Left forelimb (tissue), 1 donor: ENCODE results near the gene GBA2.
A peak's percentile ranks its signal among the peaks of the same experiment; 100 is the strongest.

Source experiments
- DNase-seq: peaks from one replicate; pipeline ENCODE4 v3.0.0-alpha.2; 2018; ENCODE audit warnings: low spot score

The GBA2 gene

GRCh38 chr9:35690614-35691333 lies 58.3 kb downstream of the GBA2 start:
- DNase-seq, result peak; percentile 87

DNA sequence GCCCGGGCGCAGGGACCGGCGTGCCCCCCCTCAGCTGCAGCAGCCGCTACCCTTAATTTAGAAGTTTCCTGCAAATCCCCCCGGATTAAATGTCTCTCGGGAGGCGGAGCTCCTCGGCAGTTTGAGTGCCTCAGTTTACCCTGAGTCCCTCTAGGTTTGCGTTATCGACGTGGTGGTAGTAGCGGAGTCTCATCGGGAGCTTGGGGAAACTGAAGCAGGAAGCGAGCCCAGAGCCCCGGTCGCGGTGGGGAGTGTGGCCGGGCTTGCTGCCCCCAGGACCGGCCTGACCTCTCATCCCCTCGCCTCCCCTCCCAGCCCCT lies 58.8 kb downstream of the GBA2 start:
- no peak for DNase-seq

- DNase-seq, result peak; percentile 87
These were observed 59.3 kb downstream of the GBA2 start, which contains the start of gene TPM2 for GRCh38 chr9:35689542-35690293. Gene TPM2, minus strand, starts transcription at chr9:35689925. Its CDS starts 108 bp downstream, at chr9:35689817.

GRCh38 chr9:35688558-35689541 lies 60.2 kb downstream of the GBA2 start:
- DNase-seq, result no peak

DNA sequence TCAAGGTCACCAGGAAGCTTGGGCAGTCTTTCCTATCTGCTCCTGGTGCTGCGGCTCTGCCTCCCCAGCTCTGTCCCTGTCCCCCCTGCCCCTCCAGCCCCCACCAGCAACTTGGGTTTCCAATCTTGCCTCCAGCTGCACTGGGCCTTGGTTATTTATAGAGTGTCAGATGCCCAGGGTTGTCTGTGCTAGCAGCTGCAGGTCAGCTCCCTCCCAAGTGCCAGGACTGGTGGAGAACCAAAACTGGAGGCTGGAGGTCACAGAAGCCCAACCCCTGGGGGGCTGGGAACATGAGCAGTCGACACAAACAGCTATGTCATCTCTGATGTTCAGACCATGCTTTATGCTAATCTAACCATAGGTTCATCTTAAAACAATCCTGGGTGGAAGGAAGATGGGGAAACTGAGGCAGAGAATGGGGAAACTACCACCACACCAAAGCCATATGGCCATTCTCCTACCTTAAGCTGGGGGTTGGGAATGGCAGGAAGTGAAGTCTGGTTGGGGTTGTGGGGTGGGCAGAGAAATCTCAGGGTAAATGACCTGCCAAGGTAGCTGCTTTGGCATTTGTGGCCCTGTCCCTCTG lies 61.0 kb downstream of the GBA2 start:
- no peak for DNase-seq

DNA sequence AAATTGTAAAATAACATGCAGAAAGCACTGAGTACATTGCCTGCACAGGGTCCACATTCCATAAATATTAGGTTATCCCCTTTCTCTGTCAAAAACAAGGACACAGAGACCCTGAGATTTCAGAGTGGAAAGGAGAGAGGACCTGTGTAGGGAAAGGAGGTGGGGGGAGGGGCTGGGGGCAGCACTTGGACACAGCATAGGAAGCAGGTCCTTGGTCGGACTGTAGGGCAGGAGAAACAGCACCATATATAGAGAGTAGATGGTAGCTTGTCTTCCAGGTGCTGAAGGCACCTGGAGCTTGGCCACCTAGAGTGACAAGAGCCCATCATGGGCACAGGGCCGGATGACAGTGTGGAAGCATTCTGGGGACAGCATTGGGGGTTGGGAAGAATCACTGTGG lies 61.7 kb downstream of the GBA2 start:
- no peak for DNase-seq
